BLaER1 treated with 17β-estradiol and CSF1 and Interleukin-3, amounts not matched to agents 10 nM and 100 nM (cell line): Measurements from ENCODE around the gene HVCN1.

Experiments
- H3K27ac ChIP-seq, 11 experiments: shearing (Covaris generic); formaldehyde crosslinking; 2 replicates each; pipeline ENCODE4 v1.8.1; 2022
- H3K27me3 ChIP-seq, 11 experiments: shearing (Covaris generic); formaldehyde crosslinking; 2 replicates each; pipeline ENCODE4 v1.8.1; 2022
- H3K36me3 ChIP-seq, 11 experiments: shearing (Covaris generic); formaldehyde crosslinking; 2 replicates each; pipeline ENCODE4 v1.8.1; 2022
- H3K4me1 ChIP-seq, 10 experiments: shearing (Covaris generic); formaldehyde crosslinking; 2 replicates each; pipeline ENCODE4 v1.8.1; 2022
- H3K4me2 ChIP-seq, 11 experiments: shearing (Covaris generic); formaldehyde crosslinking; 2 replicates each; pipeline ENCODE4 v1.8.1; 2022
- H3K4me3 ChIP-seq, 10 experiments: shearing (Covaris generic); formaldehyde crosslinking; 2 replicates each; pipeline ENCODE4 v1.8.1; 2022
- H3K9ac ChIP-seq, 11 experiments: shearing (Covaris generic); formaldehyde crosslinking; 2 replicates each; pipeline ENCODE4 v1.8.1; 2022
- H3K9me3 ChIP-seq, 11 experiments: shearing (Covaris generic); formaldehyde crosslinking; replicated peaks in 1 of 11; 2 replicates each; pipeline ENCODE4 v1.8.1; 2022
- H4K20me1 ChIP-seq, 11 experiments: shearing (Covaris generic); formaldehyde crosslinking; 2 replicates each; pipeline ENCODE4 v1.8.1; 2022
- Cebpa-rat ChIP-seq, 11 experiments: shearing (Covaris generic); IDR thresholded peaks; 2 replicates each; pipeline ENCODE4 v1.8.1; 2022

The HVCN1 gene

DNA sequence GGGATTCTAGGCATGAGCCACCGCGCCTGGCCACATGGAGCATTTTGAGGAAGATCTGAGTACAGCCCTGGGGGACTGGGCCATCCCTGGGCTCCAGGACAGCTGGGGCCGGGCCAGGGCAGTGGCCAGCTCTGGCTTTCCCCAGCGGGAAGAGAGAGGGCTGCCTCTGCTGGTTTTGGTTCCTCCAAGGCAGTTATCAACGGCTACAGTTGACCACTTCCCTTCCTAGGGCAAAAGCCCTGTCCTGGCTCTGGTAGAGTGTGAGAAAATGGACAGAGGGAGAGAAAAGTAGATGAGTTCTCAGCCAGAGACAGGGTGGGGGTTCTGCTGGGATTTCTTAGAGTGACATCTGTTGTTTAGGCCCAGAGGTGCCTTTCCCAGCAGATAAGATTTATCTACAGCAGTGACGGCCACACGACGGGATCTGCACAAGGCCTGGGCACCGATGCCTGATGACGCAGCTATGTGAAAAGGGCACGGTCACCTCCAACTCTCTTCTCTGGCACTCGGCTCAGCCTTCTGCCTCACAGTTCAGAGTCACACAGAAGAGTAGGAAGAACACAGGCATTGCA lies 5.5 kb upstream of the HVCN1 start:
- Histone ChIP-seq H3K36me3 (no peaks in the 10 kb centered on the region), H4K20me1 (no peaks in the 10 kb centered on the region), H3K4me2 (peak overlapping the region; percentile 80 to 100 (median 94)), H3K27ac (peak overlapping the region; percentile 80 to 96 (median 90)), H3K9me3 (no peaks in the 10 kb centered on the region), H3K27me3 (no peaks in the 10 kb centered on the region), H3K4me3 (peak overlapping the region in 5 of 10 experiments; percentile 20 to 46 (median 35); a peak in 5 of 20 replicates), H3K4me1 (peaks cover 69 to 100% (median 87%) of the 10 kb centered on the region in 10 experiments), H3K9ac (peak overlapping the region; percentile 61 to 92 (median 80); a peak in 21 of 22 replicates)
- TF ChIP-seq Cebpa-rat (IDR thresholded peaks at IDR 0.05) = no peak

DNA sequence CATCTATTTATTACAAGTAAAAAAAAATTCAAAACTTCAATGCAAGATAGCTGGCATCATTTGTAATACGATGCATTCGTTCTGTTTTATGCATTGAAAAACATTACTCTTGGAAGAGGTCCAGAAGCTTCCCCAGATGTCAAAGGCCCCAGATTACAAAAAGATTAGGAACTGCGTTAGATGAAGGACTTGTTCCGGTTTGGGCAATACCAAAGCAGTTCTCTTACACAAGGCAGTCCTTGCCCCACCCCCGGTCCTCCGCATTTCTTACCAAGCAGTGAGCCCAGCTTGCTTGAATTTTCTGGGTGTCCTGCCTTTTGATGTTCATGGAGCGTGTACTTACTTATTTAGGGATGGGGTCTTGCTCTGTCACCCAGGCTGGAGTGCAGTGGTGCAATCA lies 4.8 kb upstream of the HVCN1 start:
- peak overlapping the region; percentile 80 to 96 (median 90) for H3K27ac ChIP-seq
- H3K27me3 ChIP-seq = no peaks in the 10 kb centered on the region
- H3K9me3 ChIP-seq = no peaks in the 10 kb centered on the region
- no peaks in the 10 kb centered on the region for H4K20me1 ChIP-seq
- peak overlapping the region in 5 of 10 experiments; percentile 20 to 46 (median 35); a peak in 9 of 20 replicates for H3K4me3 ChIP-seq
- TF ChIP-seq Cebpa-rat (IDR thresholded peaks at IDR 0.05) = peak; percentile 65 to 96 (median 91); a peak in 21 of 22 replicates
- peak overlapping the region; percentile 80 to 100 (median 94) for H3K4me2 ChIP-seq
- no peaks in the 10 kb centered on the region for H3K36me3 ChIP-seq
- peaks cover 70 to 95% (median 83%) of the 10 kb centered on the region in 10 experiments for H3K4me1 ChIP-seq
- peak overlapping the region; percentile 61 to 92 (median 80); a peak in 21 of 22 replicates for H3K9ac ChIP-seq

DNA sequence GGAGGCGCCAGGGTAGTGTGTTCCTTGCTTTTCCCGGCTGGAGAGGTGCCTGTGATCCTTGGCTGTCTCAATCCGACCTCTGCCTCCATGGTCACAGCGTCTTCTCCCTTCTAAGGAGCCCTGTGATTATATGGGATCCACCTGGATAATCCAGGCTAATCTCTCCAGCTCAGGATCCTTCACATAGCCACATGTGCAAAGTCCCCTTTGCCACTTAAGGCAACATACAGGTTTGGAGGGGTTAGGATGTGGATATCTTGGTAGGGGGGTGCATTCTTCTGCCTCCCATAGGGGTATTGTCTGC lies 1.2 kb upstream of the HVCN1 start:
- Histone ChIP-seq H3K36me3 (peaks cover 4 to 9% (median 7%) of the 10 kb centered on the region in 11 experiments; a peak in 20 of 22 replicates), H3K27me3 (no peaks in the 10 kb centered on the region), H3K9me3 (peaks cover 0 to 6% (median 4%) of the 10 kb centered on the region in 11 experiments; a peak in 13 of 22 replicates), H3K4me1 (peaks cover 92 to 95% (median 94%) of the 10 kb centered on the region in 10 experiments), H4K20me1 (peaks cover 0 to 23% (median 5%) of the 10 kb centered on the region in 11 experiments; a peak in 9 of 22 replicates), H3K27ac (peak overlapping the region in 10 of 11 experiments; percentile 74 to 96 (median 90); a peak in 20 of 22 replicates), H3K9ac (peak overlapping the region in 10 of 11 experiments; percentile 83 to 93 (median 89); a peak in 18 of 22 replicates), H3K4me2 (peak overlapping the region; percentile 80 to 100 (median 94)), H3K4me3 (peak overlapping the region in 7 of 10 experiments; percentile 78 to 91 (median 81); a peak in 9 of 20 replicates)
- no peak for TF ChIP-seq Cebpa-rat (IDR thresholded peaks at IDR 0.05)

DNA sequence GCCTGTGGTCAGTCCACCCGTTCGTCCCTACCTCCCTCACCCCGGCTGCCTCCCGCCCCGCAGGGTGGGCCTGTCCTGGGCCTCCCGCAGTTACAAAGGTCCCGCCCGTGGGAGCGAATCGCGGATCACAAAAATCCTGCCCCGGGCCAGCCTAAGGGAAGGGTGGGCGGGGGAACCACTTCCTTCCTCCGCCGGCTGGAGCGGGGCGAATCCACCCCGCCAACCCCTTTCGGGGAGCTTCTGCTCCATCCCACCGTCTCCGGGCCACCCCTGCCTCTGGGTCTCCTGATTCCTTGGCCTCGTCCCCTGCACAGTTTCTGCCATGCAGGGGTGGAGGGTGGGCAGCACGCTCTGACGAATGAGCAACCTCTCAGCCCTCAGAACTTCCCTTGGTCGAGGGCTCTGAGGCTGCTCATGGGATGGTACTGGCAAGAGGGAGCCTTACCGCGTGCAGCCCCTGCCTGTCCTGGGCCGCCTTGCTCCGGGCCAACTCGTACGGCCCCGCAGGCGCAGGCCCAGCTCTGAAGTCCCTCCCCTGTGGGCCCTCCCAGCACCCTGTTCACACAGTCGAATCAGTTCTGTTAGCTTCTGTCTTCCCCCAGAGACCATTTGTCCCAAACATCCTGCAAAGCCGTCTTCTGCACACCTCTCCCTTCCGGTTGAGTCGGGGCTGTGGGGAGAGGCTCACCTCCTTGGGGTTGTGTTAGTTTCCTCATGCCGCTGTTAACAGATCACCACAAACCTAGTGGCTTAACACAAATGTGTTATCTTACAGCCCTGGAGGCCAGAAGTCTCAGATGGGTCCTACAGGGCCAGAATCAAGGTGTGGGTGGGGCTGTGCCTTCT lies 589 bp upstream of the HVCN1 start:
- H3K36me3 ChIP-seq = peaks cover 10 to 15% (median 12%) of the 10 kb centered on the region in 11 experiments
- peak overlapping the region; percentile 69 to 91 (median 80) for H3K4me3 ChIP-seq
- peaks cover 0 to 12% (median 9%) of the 10 kb centered on the region in 11 experiments; a peak in 16 of 22 replicates for H3K9me3 ChIP-seq
- peak overlapping the region in 10 of 11 experiments; percentile 74 to 96 (median 90); a peak in 20 of 22 replicates for H3K27ac ChIP-seq
- no peak for TF ChIP-seq Cebpa-rat (IDR thresholded peaks at IDR 0.05)
- peaks cover 89 to 94% (median 92%) of the 10 kb centered on the region in 10 experiments for H3K4me1 ChIP-seq
- peak overlapping the region; percentile 46 to 93 (median 89); a peak in 21 of 22 replicates for H3K9ac ChIP-seq
- peaks cover 0 to 23% (median 5%) of the 10 kb centered on the region in 11 experiments; a peak in 9 of 22 replicates for H4K20me1 ChIP-seq
- peak overlapping the region; percentile 80 to 100 (median 94) for H3K4me2 ChIP-seq
- no peaks in the 10 kb centered on the region for H3K27me3 ChIP-seq

DNA sequence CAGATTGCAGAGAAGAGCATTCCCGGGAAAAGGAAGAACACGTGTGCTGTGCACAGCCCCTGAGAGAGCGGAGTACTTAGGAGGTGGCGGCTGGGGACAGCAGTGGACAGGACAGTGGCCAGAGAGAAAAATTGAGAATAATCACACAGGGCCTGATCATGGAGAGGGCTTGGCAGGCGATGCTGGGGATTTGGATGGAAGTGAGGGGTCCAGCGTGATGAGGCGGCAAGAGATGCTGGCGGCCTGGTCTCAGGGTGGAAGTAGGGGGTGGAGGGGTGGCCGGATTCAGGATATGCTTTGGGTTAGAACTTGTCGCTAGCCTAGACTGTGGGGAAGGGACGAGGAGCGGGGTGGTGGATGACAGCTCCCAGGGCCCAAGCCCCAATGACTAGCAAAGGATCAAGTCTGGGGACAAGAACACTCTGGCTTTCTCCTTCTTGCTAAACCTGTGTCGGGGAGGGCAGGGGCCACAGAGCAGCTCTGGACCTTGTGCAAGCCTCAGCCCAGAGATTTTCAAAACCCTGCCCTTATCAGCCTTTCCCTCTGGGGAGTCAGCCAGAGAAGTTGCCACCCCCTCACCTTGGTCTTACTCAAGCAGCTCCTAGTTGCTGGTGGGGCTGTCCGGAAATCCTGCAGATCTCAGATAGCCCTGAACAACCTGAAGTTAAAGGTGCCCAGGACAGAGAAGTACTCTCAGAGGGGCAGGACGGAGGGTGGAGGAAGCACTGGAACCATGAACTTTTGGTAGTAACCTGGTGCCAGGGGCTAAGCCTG lies 1.3 kb downstream of the HVCN1 start:
- Histone ChIP-seq H3K4me3 (peak overlapping the region; percentile 69 to 91 (median 80)), H3K27me3 (no peaks in the 10 kb centered on the region), H4K20me1 (peaks cover 0 to 23% (median 5%) of the 10 kb centered on the region in 11 experiments; a peak in 9 of 22 replicates), H3K36me3 (peaks cover 24 to 33% (median 31%) of the 10 kb centered on the region in 11 experiments), H3K27ac (peak overlapping the region in 9 of 11 experiments; percentile 1 to 96 (median 90); a peak in 19 of 22 replicates), H3K4me2 (peak overlapping the region; percentile 93 to 100 (median 99)), H3K9ac (peak overlapping the region; percentile 83 to 93 (median 89)), H3K4me1 (peaks cover 70 to 77% (median 72%) of the 10 kb centered on the region in 10 experiments), H3K9me3 (peaks cover 0 to 25% (median 19%) of the 10 kb centered on the region in 11 experiments; a peak in 16 of 22 replicates)
- TF ChIP-seq Cebpa-rat (IDR thresholded peaks at IDR 0.05) = peak in 3 of 11 experiments; percentile 29 to 82 (median 58); a peak in 3 of 22 replicates

DNA sequence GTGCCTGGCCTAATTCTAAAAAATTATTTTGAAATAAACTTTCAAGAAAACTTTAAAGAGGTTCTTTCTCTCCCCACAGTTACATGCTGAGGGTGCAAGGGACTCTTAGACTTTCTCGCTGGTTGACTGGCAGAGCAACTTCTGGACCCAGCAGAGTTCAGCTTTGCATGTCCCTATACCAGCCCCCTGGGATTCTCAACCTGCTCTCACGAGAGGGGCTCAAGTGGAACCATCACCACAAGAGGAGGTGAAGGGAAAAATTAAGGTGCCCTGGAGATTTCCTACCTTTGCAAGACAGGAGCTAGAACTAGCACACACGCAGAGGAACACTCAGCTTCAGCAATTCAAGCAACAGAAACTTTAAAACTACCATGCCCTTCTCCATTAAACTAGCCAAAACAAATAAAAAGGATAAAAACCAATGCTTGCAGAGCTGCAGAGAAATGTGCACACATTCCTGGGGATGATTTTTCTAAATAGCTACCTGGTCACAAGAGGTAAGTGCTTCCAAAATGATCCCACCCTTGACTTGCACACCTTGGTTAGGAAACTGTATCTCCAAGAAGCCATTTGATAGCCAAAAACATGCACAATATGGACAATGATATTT lies 2.5 kb downstream of the HVCN1 start:
- Histone ChIP-seq H4K20me1 (peaks cover 0 to 23% (median 5%) of the 10 kb centered on the region in 11 experiments; a peak in 9 of 22 replicates), H3K27ac (peak overlapping the region in 5 of 11 experiments; percentile 35 to 95 (median 89); a peak in 5 of 22 replicates), H3K27me3 (no peaks in the 10 kb centered on the region), H3K4me2 (peak overlapping the region; percentile 93 to 100 (median 99)), H3K36me3 (peaks cover 31 to 45% (median 43%) of the 10 kb centered on the region in 11 experiments), H3K9ac (peak overlapping the region; percentile 35 to 93 (median 89); a peak in 16 of 22 replicates), H3K4me1 (peaks cover 61 to 71% (median 67%) of the 10 kb centered on the region in 10 experiments), H3K4me3 (peak overlapping the region in 9 of 10 experiments; percentile 69 to 91 (median 80); a peak in 16 of 20 replicates), H3K9me3 (peaks cover 0 to 25% (median 19%) of the 10 kb centered on the region in 11 experiments; a peak in 16 of 22 replicates)
- TF ChIP-seq Cebpa-rat (IDR thresholded peaks at IDR 0.05) = no peak

DNA sequence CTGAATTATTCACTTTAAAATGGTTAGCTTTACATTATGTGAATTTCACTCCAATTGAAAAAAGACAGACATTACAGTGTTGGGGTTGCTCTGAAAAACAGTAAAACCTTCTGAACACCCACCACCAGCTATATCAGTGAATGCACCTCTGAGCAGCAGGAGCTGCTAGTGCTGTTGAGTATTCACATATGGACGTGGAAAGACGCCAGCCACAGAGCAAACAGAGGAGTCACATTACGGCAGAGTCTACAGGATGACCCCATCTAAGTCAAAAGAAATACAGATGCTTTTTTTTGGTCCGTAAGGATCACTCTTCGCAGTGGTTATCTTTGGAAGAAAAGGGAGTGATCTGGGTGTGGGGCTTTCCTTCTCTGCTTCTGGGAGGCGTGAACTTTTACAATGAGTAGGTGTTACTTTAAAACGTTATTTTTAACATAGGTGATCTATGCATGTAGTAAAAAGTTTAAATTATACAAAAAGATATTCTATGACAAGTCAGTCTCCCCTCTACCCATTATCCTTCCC lies 4.5 kb downstream of the HVCN1 start:
- Histone ChIP-seq H3K4me1 (peaks cover 54 to 71% (median 67%) of the 10 kb centered on the region in 10 experiments), H3K9me3 (peaks cover 0 to 25% (median 19%) of the 10 kb centered on the region in 11 experiments; a peak in 16 of 22 replicates), H3K27me3 (no peaks in the 10 kb centered on the region), H3K9ac (no peak overlapping the region), H3K36me3 (peaks cover 31 to 57% (median 52%) of the 10 kb centered on the region in 11 experiments), H3K4me2 (peak overlapping the region in 3 of 11 experiments; percentile 2 to 100 (median 100); a peak in 2 of 22 replicates), H3K27ac (no peak overlapping the region), H3K4me3 (no peak overlapping the region), H4K20me1 (peaks cover 0 to 23% (median 5%) of the 10 kb centered on the region in 11 experiments; a peak in 9 of 22 replicates)
- TF ChIP-seq Cebpa-rat (IDR thresholded peaks at IDR 0.05) = no peak
